Measurements from ENCODE around the gene KCNJ3. TPM values are rescaled to one million over a fixed set of nuclear protein-coding genes. Genes with fewer than 3 reads are reported as not detected.

Gene KCNJ3
- total and polyA plus RNA-seq, 2 donors (not counting 1 experiment from before 2014, with no cell fraction given), result not detected

DNA sequence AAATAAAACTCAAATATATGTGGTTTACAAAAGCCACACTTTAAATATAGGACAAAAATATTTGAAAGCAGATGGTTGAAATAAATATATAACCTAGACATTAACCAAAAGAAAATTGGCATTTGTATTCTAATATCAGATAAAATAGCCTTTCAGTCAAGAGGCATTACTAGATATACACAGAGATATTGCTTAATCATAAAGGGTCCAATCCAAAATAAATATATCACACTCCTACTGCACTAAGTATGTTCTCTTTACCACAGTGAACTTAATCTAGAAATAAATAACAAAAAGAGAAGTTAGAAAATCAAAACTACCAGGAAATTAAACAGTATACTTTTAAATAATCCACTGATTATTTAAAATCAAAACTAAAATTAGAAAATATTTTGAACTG, 34.2 kb upstream of the KCNJ3 start:
- Histone ChIP-seq H3K4me3 (replicated peaks in 1 of 4; ENCODE audit: control extremely low read depth in 1 of 4, insufficient read depth in 1 of 4, low read depth in 3 of 4, low read length in 4 of 4) (no peak overlapping the region), H3K9ac (ENCODE audit: insufficient read depth, low read length) (no peak overlapping the region), H2AFZ (ENCODE audit: low read length) (no peak overlapping the region), H3K36me3 (ENCODE audit: control insufficient read depth, insufficient read depth, low read length) (no peaks in the 10 kb centered on the region), H3K4me2 (ENCODE audit: extremely low read depth, insufficient read depth, low read length) (no peak overlapping the region), H3K9me3 (ENCODE audit: control insufficient read depth, insufficient read depth, low read depth, low read length) (no peaks in the 10 kb centered on the region), H4K20me1 (ENCODE audit: control insufficient read depth, extremely low read depth, insufficient read depth, low read length) (no peaks in the 10 kb centered on the region), H3K27ac (ENCODE audit: insufficient read depth, low read length) (no peak overlapping the region), H3K27me3 (ENCODE audit: control insufficient read depth, insufficient read depth, low read length) (no peaks in the 10 kb centered on the region), H3K4me1 (ENCODE audit: control insufficient read depth, extremely low read depth, insufficient read depth, low read length) (no peaks in the 10 kb centered on the region), H3K79me2 (ENCODE audit: control insufficient read depth, insufficient read depth, low read length) (no peaks in the 10 kb centered on the region)
- DNase-seq (ENCODE audit: low read depth in 2 of 2), result no peak
- TF ChIP-seq, protein P1, sequence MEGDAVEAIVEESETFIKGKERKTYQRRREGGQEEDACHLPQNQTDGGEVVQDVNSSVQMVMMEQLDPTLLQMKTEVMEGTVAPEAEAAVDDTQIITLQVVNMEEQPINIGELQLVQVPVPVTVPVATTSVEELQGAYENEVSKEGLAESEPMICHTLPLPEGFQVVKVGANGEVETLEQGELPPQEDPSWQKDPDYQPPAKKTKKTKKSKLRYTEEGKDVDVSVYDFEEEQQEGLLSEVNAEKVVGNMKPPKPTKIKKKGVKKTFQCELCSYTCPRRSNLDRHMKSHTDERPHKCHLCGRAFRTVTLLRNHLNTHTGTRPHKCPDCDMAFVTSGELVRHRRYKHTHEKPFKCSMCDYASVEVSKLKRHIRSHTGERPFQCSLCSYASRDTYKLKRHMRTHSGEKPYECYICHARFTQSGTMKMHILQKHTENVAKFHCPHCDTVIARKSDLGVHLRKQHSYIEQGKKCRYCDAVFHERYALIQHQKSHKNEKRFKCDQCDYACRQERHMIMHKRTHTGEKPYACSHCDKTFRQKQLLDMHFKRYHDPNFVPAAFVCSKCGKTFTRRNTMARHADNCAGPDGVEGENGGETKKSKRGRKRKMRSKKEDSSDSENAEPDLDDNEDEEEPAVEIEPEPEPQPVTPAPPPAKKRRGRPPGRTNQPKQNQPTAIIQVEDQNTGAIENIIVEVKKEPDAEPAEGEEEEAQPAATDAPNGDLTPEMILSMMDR (conservative IDR thresholded peaks at IDR 0.05 in 1 of 2, IDR thresholded peaks at IDR 0.05 in 1 of 2; ENCODE audit: low read depth in 1 of 2, low read length in 2 of 2), result no peak
- TF ChIP-seq EZH2 (IDR thresholded peaks at IDR 0.05; ENCODE audit: low read length, missing control alignments), result no peak

DNA sequence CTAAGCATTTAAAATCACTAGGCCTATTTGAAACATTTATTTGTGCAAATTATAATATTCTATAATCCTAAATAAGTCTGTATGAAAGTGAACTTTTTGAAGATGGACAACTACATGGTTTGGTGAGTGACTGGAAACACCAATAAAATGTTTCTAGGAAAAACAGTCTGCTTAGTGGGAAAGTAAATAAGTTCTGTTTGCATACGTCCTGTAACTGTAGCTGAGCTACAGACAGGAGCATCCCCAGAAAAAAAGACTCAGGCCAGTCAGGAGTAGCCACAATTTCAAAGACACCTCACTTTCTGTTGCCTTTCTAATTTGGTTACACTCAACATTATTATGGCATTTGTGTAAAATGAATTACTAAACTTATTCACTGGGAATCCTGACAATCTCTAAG, 28.4 kb upstream of the KCNJ3 start:
- H3K4me2 ChIP-seq (ENCODE audit: extremely low read depth, insufficient read depth, low read length), result no peak overlapping the region
- H3K4me1 ChIP-seq (ENCODE audit: control insufficient read depth, extremely low read depth, insufficient read depth, low read length), result no peaks in the 10 kb centered on the region
- H3K9me3 ChIP-seq (ENCODE audit: control insufficient read depth, insufficient read depth, low read depth, low read length), result no peaks in the 10 kb centered on the region
- no peak overlapping the region for H3K9ac ChIP-seq (ENCODE audit: insufficient read depth, low read length)
- TF ChIP-seq, protein P1 (conservative IDR thresholded peaks at IDR 0.05 in 1 of 2, IDR thresholded peaks at IDR 0.05 in 1 of 2; ENCODE audit: low read depth in 1 of 2, low read length in 2 of 2), result no peak
- TF ChIP-seq EZH2 (IDR thresholded peaks at IDR 0.05; ENCODE audit: low read length, missing control alignments), result no peak
- H4K20me1 ChIP-seq (ENCODE audit: control insufficient read depth, extremely low read depth, insufficient read depth, low read length), result no peaks in the 10 kb centered on the region
- no peaks in the 10 kb centered on the region for H3K79me2 ChIP-seq (ENCODE audit: control insufficient read depth, insufficient read depth, low read length)
- no peaks in the 10 kb centered on the region for H3K27me3 ChIP-seq (ENCODE audit: control insufficient read depth, insufficient read depth, low read length)
- H3K4me3 ChIP-seq (replicated peaks in 1 of 4; ENCODE audit: control extremely low read depth in 1 of 4, insufficient read depth in 1 of 4, low read depth in 3 of 4, low read length in 4 of 4), result no peak overlapping the region
- no peak overlapping the region for H2AFZ ChIP-seq (ENCODE audit: low read length)
- H3K27ac ChIP-seq (ENCODE audit: insufficient read depth, low read length), result no peak overlapping the region
- no peak for DNase-seq (ENCODE audit: low read depth in 2 of 2)
- no peaks in the 10 kb centered on the region for H3K36me3 ChIP-seq (ENCODE audit: control insufficient read depth, insufficient read depth, low read length)

DNA sequence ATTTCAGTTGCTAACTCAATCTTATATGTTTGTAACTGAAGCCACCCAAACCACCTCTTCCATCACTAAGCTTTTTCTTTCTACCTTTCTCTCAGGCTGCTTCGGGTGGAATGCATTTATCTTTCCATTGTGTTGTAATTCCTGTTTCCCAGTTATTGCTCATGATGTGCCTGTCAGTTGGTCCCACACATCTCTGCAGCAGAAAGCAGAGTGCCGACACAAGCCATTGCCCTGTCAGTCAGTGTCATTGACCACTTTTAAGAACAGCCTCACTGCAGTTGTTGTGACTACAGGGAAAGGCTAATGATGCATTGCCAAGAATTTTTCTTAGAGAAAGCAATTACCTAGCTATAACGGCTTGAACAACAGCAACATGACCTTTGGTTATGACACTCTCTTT, 24.8 kb upstream of the KCNJ3 start:
- Histone ChIP-seq H3K4me1 (ENCODE audit: control insufficient read depth, extremely low read depth, insufficient read depth, low read length) (no peaks in the 10 kb centered on the region), H3K9me3 (ENCODE audit: control insufficient read depth, insufficient read depth, low read depth, low read length) (no peaks in the 10 kb centered on the region), H2AFZ (ENCODE audit: low read length) (no peak overlapping the region), H3K9ac (ENCODE audit: insufficient read depth, low read length) (no peak overlapping the region), H3K79me2 (ENCODE audit: control insufficient read depth, insufficient read depth, low read length) (no peaks in the 10 kb centered on the region), H3K36me3 (ENCODE audit: control insufficient read depth, insufficient read depth, low read length) (no peaks in the 10 kb centered on the region), H4K20me1 (ENCODE audit: control insufficient read depth, extremely low read depth, insufficient read depth, low read length) (no peaks in the 10 kb centered on the region), H3K27me3 (ENCODE audit: control insufficient read depth, insufficient read depth, low read length) (no peaks in the 10 kb centered on the region), H3K27ac (ENCODE audit: insufficient read depth, low read length) (no peak overlapping the region), H3K4me2 (ENCODE audit: extremely low read depth, insufficient read depth, low read length) (no peak overlapping the region), H3K4me3 (replicated peaks in 1 of 4; ENCODE audit: control extremely low read depth in 1 of 4, insufficient read depth in 1 of 4, low read depth in 3 of 4, low read length in 4 of 4) (no peak overlapping the region)
- DNase-seq (ENCODE audit: low read depth in 2 of 2), result no peak
- TF ChIP-seq EZH2 (IDR thresholded peaks at IDR 0.05; ENCODE audit: low read length, missing control alignments), result no peak
- TF ChIP-seq, protein P1 (conservative IDR thresholded peaks at IDR 0.05 in 1 of 2, IDR thresholded peaks at IDR 0.05 in 1 of 2; ENCODE audit: low read depth in 1 of 2, low read length in 2 of 2), result no peak

All from fibroblast of lung (primary cell).